ENCODE data around the gene INS. TPM values are rescaled to one million over a fixed set of nuclear protein-coding genes. Genes with fewer than 3 reads are reported as not detected.

Gene INS
- total and polyA plus RNA-seq, 2 donors from 2014 or later, result not detected

GRCh38 chr11:2116680-2117079, 44.3 kb downstream of the INS start:
- no peak overlapping the region for H3K27ac ChIP-seq (ENCODE audit: low read depth in 2 of 2, low read length in 2 of 2)
- FAIRE-seq, result no peak
- no peak overlapping the region for H3K9ac ChIP-seq (ENCODE audit: low read length in 3 of 3)
- H3K9me3 ChIP-seq (ENCODE audit: control insufficient read depth in 2 of 3, insufficient read depth in 1 of 3, low read length in 3 of 3), result peaks cover 0 to 11% (median 2%) of the 10 kb centered on the region in 3 donors
- DNase-seq, result no peak
- TF ChIP-seq, protein P1, sequence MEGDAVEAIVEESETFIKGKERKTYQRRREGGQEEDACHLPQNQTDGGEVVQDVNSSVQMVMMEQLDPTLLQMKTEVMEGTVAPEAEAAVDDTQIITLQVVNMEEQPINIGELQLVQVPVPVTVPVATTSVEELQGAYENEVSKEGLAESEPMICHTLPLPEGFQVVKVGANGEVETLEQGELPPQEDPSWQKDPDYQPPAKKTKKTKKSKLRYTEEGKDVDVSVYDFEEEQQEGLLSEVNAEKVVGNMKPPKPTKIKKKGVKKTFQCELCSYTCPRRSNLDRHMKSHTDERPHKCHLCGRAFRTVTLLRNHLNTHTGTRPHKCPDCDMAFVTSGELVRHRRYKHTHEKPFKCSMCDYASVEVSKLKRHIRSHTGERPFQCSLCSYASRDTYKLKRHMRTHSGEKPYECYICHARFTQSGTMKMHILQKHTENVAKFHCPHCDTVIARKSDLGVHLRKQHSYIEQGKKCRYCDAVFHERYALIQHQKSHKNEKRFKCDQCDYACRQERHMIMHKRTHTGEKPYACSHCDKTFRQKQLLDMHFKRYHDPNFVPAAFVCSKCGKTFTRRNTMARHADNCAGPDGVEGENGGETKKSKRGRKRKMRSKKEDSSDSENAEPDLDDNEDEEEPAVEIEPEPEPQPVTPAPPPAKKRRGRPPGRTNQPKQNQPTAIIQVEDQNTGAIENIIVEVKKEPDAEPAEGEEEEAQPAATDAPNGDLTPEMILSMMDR (IDR thresholded peaks at IDR 0.05; ENCODE audit: borderline replicate concordance, extremely low read depth, insufficient read depth), result no peak
- H3K36me3 ChIP-seq (ENCODE audit: control insufficient read depth in 2 of 3, insufficient read depth in 3 of 3, low read length in 3 of 3), result no peaks in the 10 kb centered on the region
- no peaks in the 10 kb centered on the region for H3K4me1 ChIP-seq (ENCODE audit: control insufficient read depth in 2 of 3, insufficient read depth in 2 of 3, low read depth in 1 of 3, low read length in 3 of 3)
- intact Hi-C loops (cut with DNase I), result no loop called here
- no peak overlapping the region for H3K4me3 ChIP-seq (ENCODE audit: low read length in 3 of 3)
- no peaks in the 10 kb centered on the region for H3K27me3 ChIP-seq (ENCODE audit: control insufficient read depth, insufficient read depth, low read length)

DNA sequence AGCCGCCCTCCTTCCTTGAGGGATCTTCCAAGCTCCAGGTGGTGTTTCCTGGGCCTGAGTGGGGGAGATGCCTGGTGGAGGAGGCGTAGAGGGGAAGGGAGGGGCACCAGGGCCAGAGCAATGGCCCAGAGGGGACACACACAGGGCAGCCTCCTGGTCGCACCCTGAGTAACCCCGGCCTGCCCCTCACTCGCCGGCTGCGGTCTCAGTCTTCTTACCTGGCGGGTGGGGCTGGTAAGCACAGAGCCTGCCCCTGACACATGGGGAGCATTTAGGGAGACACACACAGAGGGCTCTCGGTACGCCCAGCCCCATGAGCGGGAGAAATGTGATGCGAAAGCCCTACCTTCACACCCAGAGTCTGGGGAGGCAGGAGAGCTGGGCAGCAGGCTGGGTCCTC, 45.7 kb downstream of the INS start:
- DNase-seq (no peak), FAIRE-seq (no peak)
- Histone ChIP-seq H3K4me1 (ENCODE audit: control insufficient read depth in 2 of 3, insufficient read depth in 2 of 3, low read depth in 1 of 3, low read length in 3 of 3) (no peaks in the 10 kb centered on the region), H3K27me3 (ENCODE audit: control insufficient read depth, insufficient read depth, low read length) (no peaks in the 10 kb centered on the region), H3K27ac (ENCODE audit: low read depth in 2 of 2, low read length in 2 of 2) (no peak overlapping the region), H3K9me3 (ENCODE audit: control insufficient read depth in 2 of 3, insufficient read depth in 1 of 3, low read length in 3 of 3) (peaks cover 0 to 11% (median 2%) of the 10 kb centered on the region in 3 donors), H3K4me3 (ENCODE audit: low read length in 3 of 3) (no peak overlapping the region), H3K9ac (ENCODE audit: low read length in 3 of 3) (no peak overlapping the region), H3K36me3 (ENCODE audit: control insufficient read depth in 2 of 3, insufficient read depth in 3 of 3, low read length in 3 of 3) (no peaks in the 10 kb centered on the region)
- intact Hi-C loops (cut with DNase I), result no loop called here
- TF ChIP-seq, protein P1 (IDR thresholded peaks at IDR 0.05; ENCODE audit: borderline replicate concordance, extremely low read depth, insufficient read depth), result no peak

DNA sequence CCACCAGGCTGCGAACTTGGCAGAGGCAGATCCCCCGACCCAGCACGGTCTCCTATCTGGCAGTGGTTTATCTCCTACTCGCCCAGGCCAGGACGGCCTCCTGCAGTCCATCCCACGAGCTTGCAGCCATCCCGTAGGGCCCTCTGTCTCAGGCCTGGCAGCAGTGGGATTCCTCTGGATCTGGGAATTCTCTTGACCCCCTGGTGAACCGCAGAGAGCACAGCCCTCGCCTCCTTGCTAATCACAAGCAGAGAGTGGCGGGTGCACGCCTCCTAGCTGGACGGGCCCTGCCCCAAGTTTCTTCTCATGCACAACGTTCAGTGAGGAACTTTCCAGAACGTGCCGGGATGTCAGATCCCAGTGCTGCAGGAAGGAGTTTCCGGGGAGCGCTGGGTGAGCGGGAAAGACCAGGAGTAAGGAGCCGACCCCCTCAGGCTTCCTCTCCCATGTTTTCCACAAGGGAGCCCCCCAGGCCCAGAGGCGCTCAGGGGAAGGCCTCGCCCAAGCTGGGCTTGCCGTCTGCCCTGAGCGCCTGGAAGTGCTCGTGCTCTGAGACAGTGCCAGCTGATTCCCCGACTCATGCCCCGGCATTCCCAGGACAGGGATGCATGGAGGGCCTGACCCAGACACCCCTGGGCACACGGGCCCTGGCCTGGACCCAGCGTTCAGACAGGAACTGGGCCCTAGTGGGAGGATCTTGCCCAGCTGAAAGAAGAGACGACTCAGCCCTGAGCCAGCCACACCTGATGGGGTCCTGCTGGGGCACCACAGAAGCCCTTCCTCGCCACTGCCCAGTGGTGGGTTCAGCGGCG, 46.4 kb downstream of the INS start:
- Histone ChIP-seq H3K27me3 (ENCODE audit: control insufficient read depth, insufficient read depth, low read length) (no peaks in the 10 kb centered on the region), H3K27ac (ENCODE audit: low read depth in 2 of 2, low read length in 2 of 2) (no peak overlapping the region), H3K9me3 (ENCODE audit: control insufficient read depth in 2 of 3, insufficient read depth in 1 of 3, low read length in 3 of 3) (peaks cover 0 to 11% (median 2%) of the 10 kb centered on the region in 3 donors), H3K4me1 (ENCODE audit: control insufficient read depth in 2 of 3, insufficient read depth in 2 of 3, low read depth in 1 of 3, low read length in 3 of 3) (peaks cover 0 to 2% (median 0%) of the 10 kb centered on the region in 3 donors), H3K9ac (ENCODE audit: low read length in 3 of 3) (no peak overlapping the region), H3K36me3 (ENCODE audit: control insufficient read depth in 2 of 3, insufficient read depth in 3 of 3, low read length in 3 of 3) (no peaks in the 10 kb centered on the region), H3K4me3 (ENCODE audit: low read length in 3 of 3) (no peak overlapping the region)
- FAIRE-seq, result no peak
- TF ChIP-seq, protein P1 (IDR thresholded peaks at IDR 0.05; ENCODE audit: borderline replicate concordance, extremely low read depth, insufficient read depth), result no peak
- peak in 1 of 5 donors; percentile 68 for DNase-seq
- intact Hi-C loops (cut with DNase I), result no loop called here
